Esophagus (tissue), 2 donors: ENCODE data around the gene MYH11. TPM values are rescaled to one million over a fixed set of nuclear protein-coding genes. Genes with fewer than 3 reads are reported as not detected.
"Not testable (repeated sequence)": the region's sequence is repeated elsewhere in the genome, so short reads cannot be mapped to it uniquely, and the experiment has no call there.

ENCODE experiments used
- H3K27ac ChIP-seq, 2 donors: one replicate each; pipeline ENCODE4 v1.5.1; 2013; ENCODE audit warnings: low read depth in 2 of 2, mild to moderate bottlenecking in 2 of 2, inconsistent platforms in 1 of 2, low read length in 1 of 2, moderate library complexity in 1 of 2
- H3K27me3 ChIP-seq, 2 donors: one replicate each; pipeline ENCODE4 v1.6.1; 2013; ENCODE audit warnings: low read length in 2 of 2, control low read depth in 1 of 2, mild to moderate bottlenecking in 1 of 2; ENCODE audit not compliant: insufficient read depth in 2 of 2, control insufficient read depth in 1 of 2
- H3K36me3 ChIP-seq, 2 donors: one replicate each; pipeline ENCODE4 v1.6.1; 2013; ENCODE audit warnings: low read length in 1 of 2; ENCODE audit not compliant: control insufficient read depth in 2 of 2, insufficient read depth in 2 of 2
- H3K4me1 ChIP-seq, 2 donors: one replicate each; pipeline ENCODE4 v1.6.1; 2013; ENCODE audit warnings: low read length in 1 of 2; ENCODE audit not compliant: control insufficient read depth in 2 of 2, insufficient read depth in 2 of 2
- H3K4me3 ChIP-seq, 2 donors: one replicate each; pipeline ENCODE4 v1.5.1; 2013; ENCODE audit warnings: low read length in 2 of 2, mild to moderate bottlenecking in 2 of 2, low read depth in 1 of 2, moderate library complexity in 1 of 2
- H3K9me3 ChIP-seq, 2 donors: one replicate each; pipeline ENCODE4 v1.6.1; 2013; ENCODE audit warnings: mild to moderate bottlenecking in 2 of 2, low read depth in 1 of 2, low read length in 1 of 2, moderate library complexity in 1 of 2; ENCODE audit not compliant: control insufficient read depth in 2 of 2, insufficient read depth in 1 of 2
- WGBS, 2 donors: extraction: QIAGEN DNeasy Blood & Tissue Kit; methylation state at CpG; one replicate each; pipeline ENCODE4 v1.1.7; 2013; 5-methylcytosine and 5-hydroxymethylcytosine counted together
- polyA plus RNA-seq, 2 donors: library from polyadenylated mRNA; stranded (reverse); fragments of 200-250 nt; gene quantifications; one replicate each; pipeline ENCODE4 v1.2.3, GENCODE V29; 2013
- donor health status: healthy with polysubstance abuse.
- donor health status: Bipolar disorder and iron deficiency.

MYH11 gene
- polyA plus RNA-seq, 2 donors = 120 to 421 TPM

DNA sequence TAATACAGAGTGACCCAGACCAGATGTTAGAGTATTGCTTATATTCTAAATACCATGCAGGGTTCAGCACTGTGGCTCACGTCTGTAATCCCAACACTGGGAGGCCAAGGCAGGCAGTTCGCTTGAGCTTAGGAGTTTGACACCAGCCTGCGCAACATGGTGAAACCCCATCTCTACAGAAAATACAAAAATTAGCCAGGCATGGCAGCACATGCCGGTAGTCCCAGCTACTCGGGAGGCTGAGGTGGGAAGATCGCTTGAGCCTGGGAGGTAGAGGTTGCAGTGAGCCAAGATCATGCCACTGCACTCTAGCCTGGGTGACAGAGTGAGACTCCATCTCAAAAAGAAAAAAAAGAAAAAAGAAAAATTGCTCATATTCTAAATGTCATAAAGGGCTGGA is 6.3 kb downstream of the MYH11 start:
- not testable (repeated sequence) for H3K27ac ChIP-seq, H3K4me3 ChIP-seq, H3K36me3 ChIP-seq, H3K4me1 ChIP-seq, H3K27me3 ChIP-seq, H3K9me3 ChIP-seq
- WGBS, 2 donors = 81 to 84% methylated on average over 6 of the region's 6 CpGs

DNA sequence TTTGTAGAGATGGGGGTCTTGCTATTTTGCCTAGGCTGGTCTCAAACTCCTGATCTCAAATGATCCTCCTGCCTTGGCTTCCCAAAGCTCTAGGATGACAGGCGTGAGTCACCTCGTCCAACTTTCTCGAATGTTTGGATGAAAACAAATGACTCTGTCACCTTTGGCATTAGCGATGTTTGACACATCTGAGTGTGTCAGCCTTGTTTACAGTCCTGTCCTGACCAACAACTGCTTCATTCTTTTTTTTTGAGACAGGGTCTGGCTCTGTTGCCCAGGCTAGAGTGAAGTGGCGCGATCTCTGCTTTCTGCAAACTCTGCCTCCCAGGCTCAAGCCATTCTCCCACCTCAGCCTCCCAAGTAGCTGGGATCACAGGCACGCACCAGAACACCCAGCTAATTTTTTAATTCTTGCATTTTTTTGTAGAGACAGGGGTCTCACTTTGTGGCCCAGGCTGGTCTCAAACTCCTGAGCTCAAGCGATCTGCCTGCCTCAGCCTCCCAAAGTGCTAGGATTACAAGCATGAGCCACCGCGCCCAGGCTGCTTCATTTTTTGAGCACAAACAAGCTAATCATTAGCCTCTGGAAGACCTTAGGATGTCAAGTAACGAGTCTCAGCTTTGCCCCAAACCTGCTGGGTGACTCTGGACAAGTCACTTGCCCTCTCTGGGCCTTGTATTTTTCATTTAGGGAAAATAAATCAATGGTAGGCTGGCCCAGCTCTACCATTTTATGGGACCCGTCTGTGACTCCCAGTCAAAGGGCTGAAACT is 7.4 kb downstream of the MYH11 start:
- Histone ChIP-seq H3K4me1 (no peaks in the 10 kb centered on the region), H3K27ac (no peak overlapping the region), H3K36me3 (no peaks in the 10 kb centered on the region), H3K4me3 (peak overlapping the region in 1 of 2 donors; percentile 2), H3K27me3 (no peaks in the 10 kb centered on the region), H3K9me3 (no peaks in the 10 kb centered on the region)
- 68 to 74% methylated on average over 12 of the region's 12 CpGs for WGBS, 2 donors

- no peak overlapping the region for H3K4me3 ChIP-seq
- H3K27ac ChIP-seq = peak overlapping the region in 1 of 2 donors; percentile 3
- H3K27me3 ChIP-seq = no peaks in the 10 kb centered on the region
- H3K9me3 ChIP-seq = no peaks in the 10 kb centered on the region
- no peaks in the 10 kb centered on the region for H3K4me1 ChIP-seq
- WGBS, 2 donors = 63 to 64% methylated on average over 9 of the region's 9 CpGs
- no peaks in the 10 kb centered on the region for H3K36me3 ChIP-seq
Observed at GRCh38 chr16:15847611-15848175, 9.1 kb downstream of the MYH11 start.

GRCh38 chr16:15846510-15846909 is 10.3 kb downstream of the MYH11 start:
- no peaks in the 10 kb centered on the region for H3K36me3 ChIP-seq
- no peaks in the 10 kb centered on the region for H3K9me3 ChIP-seq
- H3K4me1 ChIP-seq = no peaks in the 10 kb centered on the region
- H3K27ac ChIP-seq = no peak overlapping the region
- H3K27me3 ChIP-seq = no peaks in the 10 kb centered on the region
- H3K4me3 ChIP-seq = no peak overlapping the region
- 71 to 72% methylated on average over 4 of the region's 4 CpGs for WGBS, 2 donors

- Histone ChIP-seq H3K27ac (no peak overlapping the region), H3K4me1 (no peaks in the 10 kb centered on the region), H3K4me3 (no peak overlapping the region), H3K27me3 (no peaks in the 10 kb centered on the region), H3K9me3 (no peaks in the 10 kb centered on the region), H3K36me3 (no peaks in the 10 kb centered on the region)
- WGBS, 2 donors = 76 to 81% methylated on average over 6 to 10 of the region's 10 CpGs
Observed at GRCh38 chr16:15843635-15844279, 13.1 kb downstream of the MYH11 start.

GRCh38 chr16:15839204-15839603 is 17.6 kb downstream of the MYH11 start:
- not testable (repeated sequence) for H3K27ac ChIP-seq, H3K36me3 ChIP-seq
- WGBS, 2 donors = 85 to 87% methylated on average over 8 of the region's 8 CpGs

DNA sequence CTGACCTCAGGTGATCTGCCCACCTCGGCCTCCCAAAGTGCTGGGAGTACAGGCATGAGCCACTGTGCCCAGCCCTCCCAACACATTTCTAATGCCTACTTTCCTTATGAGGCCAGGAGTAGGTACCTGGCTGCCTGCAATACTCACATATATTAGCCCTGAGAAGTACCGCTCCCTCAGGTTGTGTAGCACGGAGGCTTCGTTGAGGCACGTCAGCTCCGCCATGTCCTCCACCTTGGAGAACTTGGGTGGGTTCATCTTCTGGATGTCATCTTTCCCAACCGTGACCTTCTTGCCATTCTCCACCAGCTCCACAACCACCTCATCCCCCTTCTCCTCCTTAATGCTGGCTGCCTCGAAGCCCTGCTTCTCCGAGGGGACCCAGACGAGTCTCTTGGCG is 19.1 kb downstream of the MYH11 start:
- Histone ChIP-seq H3K4me1 (no peaks in the 10 kb centered on the region), H3K27ac (peak overlapping the region in 1 of 2 donors; percentile 50), H3K27me3 (no peaks in the 10 kb centered on the region), H3K36me3 (no peaks in the 10 kb centered on the region), H3K9me3 (no peaks in the 10 kb centered on the region), H3K4me3 (no peak overlapping the region)
- 86 to 91% methylated on average over 11 of the region's 11 CpGs for WGBS, 2 donors

More at GRCh38 chr16:15839204-15839603, 17.6 kb downstream of the MYH11 start:
- H3K27me3 ChIP-seq, H3K9me3 ChIP-seq, H3K4me3 ChIP-seq, H3K4me1 ChIP-seq: not testable (repeated sequence)

- Histone ChIP-seq H3K4me1 (no peaks in the 10 kb centered on the region), H3K36me3 (no peaks in the 10 kb centered on the region), H3K27me3 (no peaks in the 10 kb centered on the region), H3K4me3 (no peak overlapping the region), H3K9me3 (no peaks in the 10 kb centered on the region), H3K27ac (peak overlapping the region in 1 of 2 donors; percentile 44)
- WGBS, 2 donors = 82 to 83% methylated on average over 10 of the region's 10 CpGs
Observed at GRCh38 chr16:15836965-15837611, 19.7 kb downstream of the MYH11 start.

- H3K27ac ChIP-seq = no peak overlapping the region
- no peak overlapping the region for H3K4me3 ChIP-seq
- WGBS, 2 donors = 83 to 85% methylated on average over 6 of the region's 6 CpGs
- H3K36me3 ChIP-seq = no peaks in the 10 kb centered on the region
- no peaks in the 10 kb centered on the region for H3K4me1 ChIP-seq
- H3K9me3 ChIP-seq = no peaks in the 10 kb centered on the region
- no peaks in the 10 kb centered on the region for H3K27me3 ChIP-seq
Observed at GRCh38 chr16:15836074-15836473, 20.8 kb downstream of the MYH11 start.
